ENCODE results near the gene SLC6A15.

Gene SLC6A15

GRCh38 chr12:84874125-84874824 is 38.3 kb downstream of the SLC6A15 start:
- peak; percentile 24 for DNase-seq

- DNase-seq: no peak
Observed at GRCh38 chr12:84862186-84862585, 50.4 kb downstream of the SLC6A15 start.

DNA sequence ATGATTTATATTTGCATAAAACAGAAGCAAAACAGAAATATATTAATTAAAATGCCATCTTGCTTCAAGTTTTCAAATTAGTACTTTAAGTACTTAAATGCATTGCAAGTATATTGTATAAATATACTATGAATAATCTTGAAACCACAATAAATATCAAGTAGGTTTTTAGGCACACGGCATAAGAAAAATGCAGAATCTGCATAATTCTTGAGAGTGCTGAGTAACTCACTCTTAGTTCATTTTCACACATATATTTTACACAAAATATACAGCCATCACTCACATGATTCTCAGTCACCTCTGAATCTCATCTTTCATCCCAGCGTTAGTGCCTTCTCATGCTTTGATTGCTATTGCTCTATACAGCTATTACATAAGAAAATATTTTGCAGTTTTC is 51.9 kb downstream of the SLC6A15 start:
- DNase-seq: no peak

DNA sequence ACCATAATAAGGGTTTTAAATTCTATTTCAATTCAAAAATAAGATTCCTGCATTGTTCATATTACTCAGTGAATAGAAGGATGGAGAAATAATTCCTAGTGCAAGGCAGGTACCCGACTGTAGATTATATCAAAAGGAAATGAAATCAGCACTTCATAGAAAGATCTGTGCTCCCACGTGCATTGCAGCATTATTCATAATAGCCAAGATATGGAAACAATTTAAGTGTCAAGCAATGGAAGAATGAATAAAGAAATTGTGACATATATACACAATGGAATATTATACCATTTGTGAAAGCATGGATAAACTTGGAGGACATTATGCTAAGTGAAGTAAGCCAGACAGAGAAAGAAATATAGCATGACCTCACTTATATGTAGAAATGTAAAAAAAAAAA is 53.8 kb downstream of the SLC6A15 start:
- no peak for DNase-seq

DNA sequence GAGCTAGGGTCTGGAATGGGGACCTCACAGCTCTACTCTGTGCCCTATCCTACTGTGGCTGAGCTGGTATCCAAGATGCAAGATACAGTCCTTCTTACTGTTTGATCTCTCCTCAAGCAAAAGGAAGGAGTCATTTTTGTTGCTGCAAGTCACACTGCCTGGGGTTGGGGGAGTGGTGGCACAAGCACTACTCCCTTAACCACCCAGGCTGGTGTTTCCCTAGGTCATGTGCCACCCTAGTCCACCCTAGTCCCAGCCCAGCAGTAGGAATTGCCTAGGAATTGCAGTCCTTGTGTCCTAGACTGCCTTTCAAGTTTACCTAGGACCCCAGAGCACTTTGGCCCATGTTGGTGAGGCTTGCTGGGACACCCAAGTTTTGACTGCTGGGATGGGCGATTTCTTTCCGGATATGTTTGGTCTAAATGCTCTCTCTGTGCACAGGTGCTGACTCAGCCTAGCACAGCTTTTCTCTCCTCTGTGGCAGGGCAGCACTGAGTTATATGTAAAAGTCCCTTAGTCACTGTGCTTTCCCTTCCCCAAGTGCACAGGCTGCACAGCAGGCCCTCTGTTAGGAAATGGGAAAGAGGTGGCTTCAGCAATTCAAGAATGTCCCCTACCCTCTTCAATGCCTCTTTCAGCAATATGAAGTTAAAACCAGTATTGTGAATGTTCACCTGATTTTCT is 54.9 kb downstream of the SLC6A15 start:
- no peak for DNase-seq

GRCh38 chr12:84856156-84856900 is 56.3 kb downstream of the SLC6A15 start:
- no peak for DNase-seq

- DNase-seq: no peak
Observed at GRCh38 chr12:84843593-84844144, 68.9 kb downstream of the SLC6A15 start.

DNA sequence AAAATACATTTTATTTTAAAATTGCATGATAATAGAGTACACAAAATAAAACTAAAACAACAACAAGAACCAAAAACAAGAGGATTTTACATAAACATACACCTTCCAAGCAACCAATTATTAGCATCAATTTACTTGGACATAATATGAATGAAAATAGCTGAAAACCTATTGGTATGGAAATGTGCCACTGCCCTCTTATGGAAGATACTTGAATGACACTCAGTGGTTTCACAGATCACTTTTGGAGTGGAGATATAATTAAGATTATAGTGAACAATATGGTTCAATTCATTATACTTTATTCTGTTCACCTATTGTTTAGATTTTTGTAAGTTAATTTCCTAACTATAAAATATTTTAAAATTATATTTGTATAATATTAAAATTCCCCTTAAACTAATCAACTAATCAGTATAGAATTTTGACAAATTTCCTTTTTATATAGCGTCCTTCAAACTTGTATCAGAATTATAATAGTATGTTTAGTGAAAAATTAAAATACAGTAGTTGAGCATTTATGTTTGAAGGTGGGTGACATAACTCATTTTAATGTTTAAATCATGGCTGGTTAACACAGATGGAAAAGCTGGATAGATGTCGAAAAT is 70.1 kb downstream of the SLC6A15 start:
- DNase-seq: no peak

GRCh38 chr12:84841591-84841990 is 71.0 kb downstream of the SLC6A15 start:
- no peak for DNase-seq

DNA sequence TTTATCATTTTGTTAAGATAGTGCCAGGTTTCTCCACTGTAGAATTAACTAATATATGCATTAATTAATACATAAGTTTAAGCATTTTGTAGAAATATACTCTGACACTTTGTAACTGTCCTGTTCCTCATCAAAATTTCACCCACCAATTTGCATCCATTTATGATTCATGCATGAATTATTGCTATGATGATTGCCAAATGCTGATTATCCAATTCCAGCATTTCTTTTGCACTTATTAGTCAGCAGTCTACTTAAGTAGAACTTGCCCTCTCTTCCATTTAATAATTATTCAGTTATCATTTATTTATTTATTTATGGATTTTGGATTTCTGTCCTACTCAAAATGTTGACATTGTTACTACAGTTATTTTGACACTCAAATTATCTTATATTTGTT is 72.2 kb downstream of the SLC6A15 start:
- no peak for DNase-seq

DNA sequence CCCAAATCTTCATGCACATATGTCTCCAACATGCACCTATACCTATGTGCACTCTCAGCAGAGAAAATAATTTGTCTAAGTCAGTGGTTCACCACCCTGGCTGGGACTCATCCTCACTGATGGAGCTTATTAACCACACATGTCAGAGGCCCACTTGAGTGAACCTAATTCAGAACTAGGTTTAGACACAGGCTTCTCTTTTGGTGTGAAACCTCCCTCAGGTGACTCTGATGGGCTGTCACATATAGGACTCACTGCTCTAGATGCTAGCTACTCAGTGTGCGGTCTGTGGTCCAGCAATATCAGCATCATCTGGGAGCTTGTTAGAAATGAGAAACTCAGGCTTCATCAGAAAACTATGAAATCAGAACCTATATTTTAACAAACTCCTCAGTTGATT is 85.7 kb downstream of the SLC6A15 start:
- no peak for DNase-seq

- DNase-seq: no peak
Observed at GRCh38 chr12:84825149-84825548, 87.5 kb downstream of the SLC6A15 start.

DNA sequence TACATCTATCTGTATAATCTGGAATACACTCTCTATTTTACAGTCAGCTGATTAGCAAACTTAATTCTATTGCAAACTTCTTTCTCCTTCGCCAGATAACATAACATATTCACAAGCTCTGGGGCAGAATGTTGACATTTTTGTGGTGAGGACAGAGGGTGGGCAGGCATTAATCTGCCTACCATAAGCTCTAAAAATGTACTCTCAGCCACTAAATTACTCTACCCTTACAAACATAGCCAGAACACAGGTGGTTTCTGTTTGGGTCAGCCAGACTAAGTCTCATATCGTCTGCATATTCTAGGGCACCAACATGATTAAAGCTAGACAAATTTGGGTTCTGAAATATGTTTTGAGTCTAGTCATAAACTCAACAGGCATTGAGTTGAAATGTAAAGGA is 90.1 kb downstream of the SLC6A15 start:
- no peak for DNase-seq

GRCh38 chr12:84816916-84817695 is 95.5 kb downstream of the SLC6A15 start:
- no peak for DNase-seq

DNA sequence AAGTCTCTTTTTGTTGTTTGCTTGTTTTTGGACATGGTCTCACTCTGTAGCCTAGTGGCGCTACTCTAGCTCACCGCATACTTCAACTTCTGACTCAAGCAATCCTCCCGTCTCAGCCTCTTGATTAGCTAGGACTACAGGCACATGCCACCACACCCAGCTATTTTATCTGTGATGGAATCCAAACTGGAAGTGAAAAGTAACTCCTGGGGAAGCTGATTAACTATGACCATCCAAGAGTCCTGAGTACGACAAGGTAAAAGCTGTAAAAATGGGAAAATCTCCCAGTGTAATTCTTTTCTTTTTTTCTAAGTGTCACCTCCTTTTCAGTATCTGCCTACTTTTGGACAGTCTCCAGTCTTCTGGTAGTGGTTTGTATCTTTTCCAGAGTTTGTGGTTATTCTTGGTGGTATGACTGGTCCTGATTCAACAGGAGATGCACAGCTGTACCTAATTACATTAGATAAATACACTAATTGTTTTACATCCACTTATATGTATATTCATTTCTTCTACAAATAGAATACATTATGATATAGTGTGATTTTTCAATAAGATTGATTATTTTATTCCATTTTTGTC is 97.8 kb downstream of the SLC6A15 start:
- DNase-seq: no peak

- DNase-seq: no peak
Observed at GRCh38 chr12:84813780-84814663, 98.6 kb downstream of the SLC6A15 start.

DNA sequence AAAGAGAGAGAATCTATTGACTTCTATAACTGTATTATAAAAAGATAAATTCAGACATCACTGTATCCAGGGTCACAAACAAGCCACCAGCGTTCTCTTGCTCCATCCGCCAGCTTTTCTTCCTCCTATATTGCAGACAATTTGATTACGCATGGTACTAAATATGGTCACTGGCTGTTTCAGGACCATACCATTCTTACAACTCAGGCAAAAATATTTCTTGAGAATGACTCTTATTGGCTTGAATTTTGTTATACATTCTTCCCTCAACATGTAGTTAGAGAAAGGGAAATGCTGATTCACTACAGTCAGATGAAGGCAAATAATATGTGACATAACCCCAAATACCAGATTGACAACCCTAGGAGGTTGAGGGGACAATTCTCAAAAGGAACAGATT is 101.3 kb downstream of the SLC6A15 start:
- DNase-seq: no peak

GRCh38 chr12:84810611-84811010 is 102.0 kb downstream of the SLC6A15 start:
- no peak for DNase-seq

All from DMS79 treated with DMSO at 0.1 percent for 48 hours (cell line).